Body of pancreas (tissue), 4 donors: Measurements from ENCODE around the gene PSAPL1. TPM values are rescaled to one million over a fixed set of nuclear protein-coding genes. Genes with fewer than 3 reads are reported as not detected.

Experiments
- ATAC-seq: fragments of 150-250 bp; one replicate; pipeline ENCODE4 v1.9.1; 2016
- DNase-seq, 4 donors: peaks; one replicate each; pipeline ENCODE4 v3.0.0-alpha.2; 2019
- H3K27ac ChIP-seq, 4 donors: fragments of 200-600 bp; sonication (generic); 1 replicate in 3 of 4; 2 replicates in 1 of 4; pipeline versions ENCODE4 v1.5.1 to v1.6.1; 2016 to 2019; ENCODE audit warnings: mild to moderate bottlenecking in 1 of 4, mixed read lengths in 1 of 4, moderate library complexity in 1 of 4
- H3K27me3 ChIP-seq, 2 donors: fragments of 200-600 bp; sonication (generic); one replicate each; pipeline ENCODE4 v1.6.0; 2016; ENCODE audit warnings: mild to moderate bottlenecking in 1 of 2
- H3K36me3 ChIP-seq, 2 donors: fragments of 200-600 bp; sonication (generic); replicated peaks in 1 of 2; 2 replicates each; pipeline ENCODE4 v1.5.1; 2016; ENCODE audit warnings: low read depth in 2 of 2; ENCODE audit not compliant: insufficient read depth in 1 of 2
- H3K4me1 ChIP-seq: fragments of 200-600 bp; sonication (generic); one replicate; pipeline ENCODE4 v1.6.0; 2016
- H3K4me3 ChIP-seq, 2 donors: fragments of 200-600 bp; sonication (generic); 1 replicate in 1 of 2; 2 replicates in 1 of 2; pipeline ENCODE4 v1.5.1; 2016 to 2019
- H3K9me3 ChIP-seq, 3 donors: fragments of 200-600 bp; sonication (generic); 1 replicate in 2 of 3; 2 replicates in 1 of 3; pipeline ENCODE4 v1.5.1; 2016
- POLR2A ChIP-seq, 3 donors: fragments of 450-650 bp; IDR thresholded peaks; one replicate each; pipeline ENCODE4 v1.6.1; 2016; ENCODE audit warnings: antibody characterized with exemption in 3 of 3, mild to moderate bottlenecking in 2 of 3
- WGBS, 2 donors: methylation state at CpG; one replicate each; pipeline ENCODE4 v1.1.5; 2017; 5-methylcytosine and 5-hydroxymethylcytosine counted together
- intact Hi-C: fragments of 100-400 bp; cut with DNase I; formaldehyde crosslinking; loops from one replicate; pipeline ENCODE4 v1.15.1; 2023
- total RNA-seq, 2 donors: library from RNA; depleted of rRNA; stranded (reverse); fragments of >200 nt; gene quantifications; one replicate each; pipeline ENCODE4 v1.1.0, GENCODE V29; 2016
- TF ChIP-seq, protein P1 (sequence below), 7 experiments: fragments of 450-650 bp in 4 of 7; fragments of 200-600 bp in 3 of 7; sonication (generic) in 3 of 7; IDR thresholded peaks; one replicate each; pipeline ENCODE4 v1.5.1; 2016 to 2019; ENCODE audit warnings: antibody characterized with exemption in 7 of 7

The PSAPL1 gene
- total RNA-seq, 2 donors from 2014 or later, result 0.52 TPM; not detected in 1

- no peaks in the 10 kb centered on the region for H3K27me3 ChIP-seq
- H3K27ac ChIP-seq, result no peak overlapping the region
- no peak for TF ChIP-seq POLR2A (IDR thresholded peaks at IDR 0.05)
- TF ChIP-seq, protein P1, sequence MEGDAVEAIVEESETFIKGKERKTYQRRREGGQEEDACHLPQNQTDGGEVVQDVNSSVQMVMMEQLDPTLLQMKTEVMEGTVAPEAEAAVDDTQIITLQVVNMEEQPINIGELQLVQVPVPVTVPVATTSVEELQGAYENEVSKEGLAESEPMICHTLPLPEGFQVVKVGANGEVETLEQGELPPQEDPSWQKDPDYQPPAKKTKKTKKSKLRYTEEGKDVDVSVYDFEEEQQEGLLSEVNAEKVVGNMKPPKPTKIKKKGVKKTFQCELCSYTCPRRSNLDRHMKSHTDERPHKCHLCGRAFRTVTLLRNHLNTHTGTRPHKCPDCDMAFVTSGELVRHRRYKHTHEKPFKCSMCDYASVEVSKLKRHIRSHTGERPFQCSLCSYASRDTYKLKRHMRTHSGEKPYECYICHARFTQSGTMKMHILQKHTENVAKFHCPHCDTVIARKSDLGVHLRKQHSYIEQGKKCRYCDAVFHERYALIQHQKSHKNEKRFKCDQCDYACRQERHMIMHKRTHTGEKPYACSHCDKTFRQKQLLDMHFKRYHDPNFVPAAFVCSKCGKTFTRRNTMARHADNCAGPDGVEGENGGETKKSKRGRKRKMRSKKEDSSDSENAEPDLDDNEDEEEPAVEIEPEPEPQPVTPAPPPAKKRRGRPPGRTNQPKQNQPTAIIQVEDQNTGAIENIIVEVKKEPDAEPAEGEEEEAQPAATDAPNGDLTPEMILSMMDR (IDR thresholded peaks at IDR 0.05), result no peak
- H3K4me3 ChIP-seq, result no peak overlapping the region
- WGBS, 2 donors, result 63 to 69% methylated on average over 28 of the region's 28 CpGs
- H3K4me1 ChIP-seq, result no peaks in the 10 kb centered on the region
- H3K36me3 ChIP-seq, result no peaks in the 10 kb centered on the region
- H3K9me3 ChIP-seq, result no peaks in the 10 kb centered on the region
- DNase-seq, result peak in 1 of 4 donors; percentile 6
- intact Hi-C loops, result no loop called here
- ATAC-seq, result no peak
Observed at GRCh38 chr4:7384003-7384928, 50.5 kb downstream of the PSAPL1 start.

DNA sequence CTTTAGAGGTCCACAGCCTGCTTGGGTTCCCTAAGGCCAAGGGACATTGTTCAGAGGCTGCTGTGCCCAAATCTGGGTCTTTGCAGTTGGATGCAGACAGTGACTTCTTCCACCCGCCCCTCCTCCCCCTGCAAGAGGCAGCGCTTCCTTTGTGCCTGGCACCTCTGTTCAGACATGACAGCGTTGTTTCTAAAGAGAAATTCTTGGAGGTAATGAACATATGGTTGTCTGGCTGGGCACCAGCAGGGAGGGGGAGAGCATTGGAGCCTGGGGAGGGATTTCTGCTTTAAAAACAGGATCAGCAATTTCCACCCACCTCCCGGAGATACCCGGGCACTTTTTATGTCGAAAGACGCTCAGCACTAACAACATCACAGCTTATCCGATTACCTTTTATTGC is 51.5 kb downstream of the PSAPL1 start:
- no peak for DNase-seq
- Histone ChIP-seq H3K9me3 (no peaks in the 10 kb centered on the region), H3K4me3 (no peak overlapping the region), H3K36me3 (no peaks in the 10 kb centered on the region), H3K27ac (no peak overlapping the region), H3K27me3 (no peaks in the 10 kb centered on the region), H3K4me1 (no peaks in the 10 kb centered on the region)
- 81% methylated on average over 7 to 8 of the region's 8 CpGs for WGBS, 2 donors
- ATAC-seq, result no peak
- TF ChIP-seq, protein P1 (IDR thresholded peaks at IDR 0.05), result no peak
- TF ChIP-seq POLR2A (IDR thresholded peaks at IDR 0.05), result no peak
- intact Hi-C loops, result no loop called here

DNA sequence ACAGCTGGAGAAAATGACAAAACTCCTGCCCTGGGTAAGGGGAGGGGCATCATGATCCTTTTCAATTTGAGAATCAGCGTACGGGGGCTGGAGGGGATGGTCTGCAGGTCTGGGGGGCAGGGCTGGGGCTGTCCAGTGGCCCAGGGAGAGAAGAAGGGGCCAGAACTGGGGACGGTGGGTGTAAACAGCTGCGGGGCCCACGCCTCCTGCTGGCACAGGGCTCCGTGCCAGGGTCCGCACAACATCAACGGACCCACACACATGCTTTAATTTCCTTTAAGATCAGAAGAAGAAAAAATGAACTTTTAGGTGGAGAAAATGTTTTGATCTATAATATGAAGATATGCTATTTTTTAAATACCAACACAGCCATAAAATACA is 52.1 kb downstream of the PSAPL1 start:
- WGBS, 2 donors, result 52 to 71% methylated on average over 8 of the region's 8 CpGs
- H3K4me1 ChIP-seq, result no peaks in the 10 kb centered on the region
- ATAC-seq (no peak), DNase-seq (no peak)
- H3K27ac ChIP-seq, result no peak overlapping the region
- no peak overlapping the region for H3K4me3 ChIP-seq
- no peaks in the 10 kb centered on the region for H3K36me3 ChIP-seq
- H3K27me3 ChIP-seq, result no peaks in the 10 kb centered on the region
- no peak for TF ChIP-seq POLR2A (IDR thresholded peaks at IDR 0.05)
- TF ChIP-seq, protein P1 (IDR thresholded peaks at IDR 0.05), result no peak
- intact Hi-C loops, result no loop called here
- no peaks in the 10 kb centered on the region for H3K9me3 ChIP-seq

GRCh38 chr4:7381890-7382633 is 52.7 kb downstream of the PSAPL1 start:
- Histone ChIP-seq H3K9me3 (no peaks in the 10 kb centered on the region), H3K4me1 (no peaks in the 10 kb centered on the region), H3K27ac (no peak overlapping the region), H3K4me3 (no peak overlapping the region), H3K27me3 (no peaks in the 10 kb centered on the region), H3K36me3 (no peaks in the 10 kb centered on the region)
- intact Hi-C loops, result no loop called here
- TF ChIP-seq POLR2A (IDR thresholded peaks at IDR 0.05), result no peak
- TF ChIP-seq, protein P1 (IDR thresholded peaks at IDR 0.05), result no peak
- ATAC-seq, result no peak
- DNase-seq, result peak in 1 of 4 donors; percentile 9
- 64 to 78% methylated on average over 9 of the region's 9 CpGs for WGBS, 2 donors
